Measurements from ENCODE around the gene PIP5K1B.

The PIP5K1B gene

GRCh38 chr9:68747043-68747533 lies 42.0 kb downstream of the PIP5K1B start:
- CTCF ChIA-PET, result interaction anchor here (0.6 kb wide), 1 partner anchor 170 kb away, joined by 3 read pairs; no protein-coding TSS in a partner anchor
- peak; percentile 8 for DNase-seq (ENCODE audit: low spot score)
- POLR2A ChIA-PET (ENCODE audit: low non-redundant PET), result no interaction called here
- no peak overlapping the region for H3K27ac ChIP-seq
- TF ChIP-seq CTCF (conservative IDR thresholded peaks at IDR 0.05; ENCODE audit: low read depth), result no peak

GRCh38 chr9:68749135-68749534 lies 44.1 kb downstream of the PIP5K1B start:
- H3K27ac ChIP-seq, result no peak overlapping the region
- ChIA-PET CTCF (no interaction called here), POLR2A (ENCODE audit: low non-redundant PET) (no interaction called here)
- DNase-seq (ENCODE audit: low spot score), result no peak
- TF ChIP-seq CTCF (conservative IDR thresholded peaks at IDR 0.05; ENCODE audit: low read depth), result no peak

DNA sequence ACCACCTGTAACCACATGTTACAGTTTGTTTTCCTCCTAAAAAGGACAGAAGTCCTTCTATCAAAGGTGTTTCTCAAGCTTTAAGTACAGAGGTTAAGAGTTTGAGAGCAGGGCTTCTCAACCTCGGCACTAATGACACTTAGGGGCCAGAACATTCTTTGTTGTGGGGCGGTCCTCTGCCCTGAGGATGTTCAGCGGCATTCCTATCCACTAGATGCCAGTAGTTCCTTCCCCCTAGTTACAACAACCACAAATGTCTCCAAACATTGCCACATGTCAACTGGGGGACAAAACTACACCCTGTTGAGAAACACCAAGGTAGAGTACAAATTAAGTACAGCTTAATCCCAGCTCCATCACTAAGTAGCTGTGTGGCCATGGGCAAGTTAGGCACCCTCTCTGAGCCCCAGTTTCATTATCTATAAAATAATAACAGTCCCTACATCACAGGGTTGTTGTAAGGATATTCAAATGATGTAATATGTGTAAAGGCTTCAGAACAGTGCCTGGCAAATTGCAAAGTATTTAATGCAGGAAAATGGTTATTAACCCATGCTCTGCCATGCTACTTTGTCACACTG lies 44.6 kb downstream of the PIP5K1B start:
- TF ChIP-seq CTCF (conservative IDR thresholded peaks at IDR 0.05; ENCODE audit: low read depth), result no peak
- H3K27ac ChIP-seq, result no peak overlapping the region
- CTCF ChIA-PET, result no interaction called here
- DNase-seq (ENCODE audit: low spot score), result no peak
- POLR2A ChIA-PET (ENCODE audit: low non-redundant PET), result no interaction called here

DNA sequence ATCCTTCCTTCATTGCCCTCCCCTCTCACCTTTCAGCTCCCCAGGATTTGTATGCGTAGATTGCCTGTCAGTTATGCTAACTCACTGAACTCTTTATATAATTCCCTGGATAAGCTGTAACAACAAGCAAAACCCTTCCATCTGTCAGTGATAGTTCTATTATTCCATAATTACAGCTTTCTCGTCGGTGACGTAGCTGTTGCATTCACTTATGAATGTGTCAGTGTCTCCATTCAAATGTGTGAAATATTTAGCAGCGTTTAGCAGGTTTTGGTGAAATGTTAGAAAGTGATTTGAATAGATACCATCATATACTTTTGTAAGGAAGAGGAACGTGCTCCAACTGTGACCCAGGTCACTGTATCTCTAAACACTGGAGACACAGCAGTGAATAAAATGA lies 45.2 kb downstream of the PIP5K1B start:
- no peak for TF ChIP-seq CTCF (conservative IDR thresholded peaks at IDR 0.05; ENCODE audit: low read depth)
- CTCF ChIA-PET, result no interaction called here
- H3K27ac ChIP-seq, result no peak overlapping the region
- POLR2A ChIA-PET (ENCODE audit: low non-redundant PET), result no interaction called here
- DNase-seq (ENCODE audit: low spot score), result no peak

DNA sequence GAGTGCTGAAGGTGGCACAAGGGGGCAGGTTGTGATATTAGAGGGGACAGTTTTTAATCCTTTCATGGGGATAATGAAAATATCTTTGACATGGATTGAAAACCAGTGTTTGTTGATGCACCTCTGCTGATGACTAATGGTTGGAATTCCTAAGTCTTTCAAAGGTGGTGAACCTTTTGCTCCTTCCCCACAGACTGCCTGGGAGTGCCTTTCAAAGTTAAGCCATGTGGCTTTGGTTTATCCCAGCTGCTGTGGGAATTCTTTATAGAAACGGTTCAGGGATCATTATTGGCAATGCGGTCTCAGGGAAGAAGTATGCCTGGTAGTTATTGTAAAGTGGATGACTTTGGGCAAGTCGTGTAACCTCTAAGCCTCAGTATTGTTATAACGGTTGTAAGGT lies 45.7 kb downstream of the PIP5K1B start:
- CTCF ChIA-PET, result no interaction called here
- no peak for TF ChIP-seq CTCF (conservative IDR thresholded peaks at IDR 0.05; ENCODE audit: low read depth)
- POLR2A ChIA-PET (ENCODE audit: low non-redundant PET), result no interaction called here
- no peak overlapping the region for H3K27ac ChIP-seq
- peak; percentile 17 for DNase-seq (ENCODE audit: low spot score)

GRCh38 chr9:68751556-68751955 lies 46.5 kb downstream of the PIP5K1B start:
- ChIA-PET CTCF (interaction anchor here (0.6 kb wide), 1 partner anchor 27 kb away, joined by 4 read pairs; no protein-coding TSS in a partner anchor), POLR2A (ENCODE audit: low non-redundant PET) (no interaction called here)
- no peak overlapping the region for H3K27ac ChIP-seq
- no peak for DNase-seq (ENCODE audit: low spot score)
- TF ChIP-seq CTCF (conservative IDR thresholded peaks at IDR 0.05; ENCODE audit: low read depth), result no peak

Data from RWPE1 (cell line).